Measurements from ENCODE around the gene GP2.

GP2 gene

DNA sequence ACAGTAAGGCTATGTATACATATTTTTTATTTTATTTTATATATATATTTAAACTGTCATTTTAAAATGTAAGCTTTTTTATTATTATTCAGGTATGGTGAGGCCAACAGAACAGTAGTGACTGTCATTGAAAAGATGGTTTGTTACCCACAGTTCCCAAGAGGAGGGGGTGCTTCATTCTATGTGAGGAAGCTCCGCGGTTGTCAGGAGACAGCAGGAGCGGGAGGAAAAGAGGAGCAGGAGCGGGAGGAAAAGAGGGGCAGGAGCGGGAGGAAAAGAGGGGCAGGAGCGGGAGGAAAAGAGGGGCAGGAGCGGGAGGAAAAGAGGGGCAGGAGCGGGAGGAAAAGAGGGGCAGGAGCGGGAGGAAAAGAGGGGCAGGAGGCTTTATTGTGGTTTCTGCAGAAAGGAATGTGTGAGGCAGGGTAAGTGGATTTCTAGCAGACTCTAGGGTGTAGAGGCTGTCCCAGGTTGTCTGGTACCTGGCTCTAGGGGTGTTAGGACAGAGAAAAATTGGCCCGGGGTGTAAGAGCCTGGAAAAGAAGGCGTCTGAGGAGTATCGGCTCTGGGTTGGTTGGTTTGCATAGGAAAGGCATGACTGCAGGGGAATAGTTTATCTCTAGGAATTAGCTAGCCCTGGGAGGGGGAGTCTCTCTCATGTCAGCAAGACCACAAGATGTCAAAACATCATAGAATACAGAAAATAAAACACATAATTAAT, 64.0 kb downstream of the GP2 start:
- no peaks in the 10 kb centered on the region for H3K9me3 ChIP-seq (ENCODE audit: insufficient read depth, low read length, severe bottlenecking)
- H2AFZ ChIP-seq (ENCODE audit: low read depth, low read length): no peak overlapping the region
- no peaks in the 10 kb centered on the region for H4K20me1 ChIP-seq (ENCODE audit: insufficient read depth, low read length)
- no peaks in the 10 kb centered on the region for H3K4me1 ChIP-seq (ENCODE audit: insufficient read depth, low read length)
- no peak overlapping the region for H3K9ac ChIP-seq (ENCODE audit: low read depth, low read length)
- no peak overlapping the region for H3K4me3 ChIP-seq (ENCODE audit: low read depth in 1 of 2, low read length in 2 of 2)
- ATAC-seq (ENCODE audit: insufficient read depth, low read depth) (no peak), DNase-seq (no peak)
- peaks cover 7% of the 10 kb centered on the region for H3K27me3 ChIP-seq (ENCODE audit: insufficient read depth, low read length, poor library complexity)
- TF ChIP-seq CTCF (IDR thresholded peaks at IDR 0.05; ENCODE audit: borderline replicate concordance, extremely low read depth, low read length, poor library complexity, severe bottlenecking) (no peak), EZH2 (IDR thresholded peaks at IDR 0.05; ENCODE audit: borderline replicate concordance, low read depth, low read length, severe bottlenecking) (no peak)
- H3K4me2 ChIP-seq (ENCODE audit: insufficient read depth, low read length): no peak overlapping the region
- no peak overlapping the region for H3K27ac ChIP-seq (ENCODE audit: low read length)
- no peaks in the 10 kb centered on the region for H3K36me3 ChIP-seq (ENCODE audit: insufficient read depth, low read length)
- H3K79me2 ChIP-seq (ENCODE audit: insufficient read depth, low read length): no peaks in the 10 kb centered on the region

- H3K4me2 ChIP-seq (ENCODE audit: insufficient read depth, low read length): no peak overlapping the region
- H2AFZ ChIP-seq (ENCODE audit: low read depth, low read length): no peak overlapping the region
- no peaks in the 10 kb centered on the region for H3K79me2 ChIP-seq (ENCODE audit: insufficient read depth, low read length)
- H3K27ac ChIP-seq (ENCODE audit: low read length): no peak overlapping the region
- no peak overlapping the region for H3K9ac ChIP-seq (ENCODE audit: low read depth, low read length)
- H3K4me3 ChIP-seq (ENCODE audit: low read depth in 1 of 2, low read length in 2 of 2): no peak overlapping the region
- no peaks in the 10 kb centered on the region for H3K36me3 ChIP-seq (ENCODE audit: insufficient read depth, low read length)
- no peak for DNase-seq
- no peaks in the 10 kb centered on the region for H3K4me1 ChIP-seq (ENCODE audit: insufficient read depth, low read length)
- peaks cover 7% of the 10 kb centered on the region for H3K27me3 ChIP-seq (ENCODE audit: insufficient read depth, low read length, poor library complexity)
- ATAC-seq (ENCODE audit: insufficient read depth, low read depth): no peak
- no peaks in the 10 kb centered on the region for H3K9me3 ChIP-seq (ENCODE audit: insufficient read depth, low read length, severe bottlenecking)
- TF ChIP-seq EZH2 (IDR thresholded peaks at IDR 0.05; ENCODE audit: borderline replicate concordance, low read depth, low read length, severe bottlenecking) (no peak), CTCF (IDR thresholded peaks at IDR 0.05; ENCODE audit: borderline replicate concordance, extremely low read depth, low read length, poor library complexity, severe bottlenecking) (no peak)
- H4K20me1 ChIP-seq (ENCODE audit: insufficient read depth, low read length): no peaks in the 10 kb centered on the region
These were observed 65.1 kb downstream of the GP2 start for GRCh38 chr16:20262248-20262647.

DNA sequence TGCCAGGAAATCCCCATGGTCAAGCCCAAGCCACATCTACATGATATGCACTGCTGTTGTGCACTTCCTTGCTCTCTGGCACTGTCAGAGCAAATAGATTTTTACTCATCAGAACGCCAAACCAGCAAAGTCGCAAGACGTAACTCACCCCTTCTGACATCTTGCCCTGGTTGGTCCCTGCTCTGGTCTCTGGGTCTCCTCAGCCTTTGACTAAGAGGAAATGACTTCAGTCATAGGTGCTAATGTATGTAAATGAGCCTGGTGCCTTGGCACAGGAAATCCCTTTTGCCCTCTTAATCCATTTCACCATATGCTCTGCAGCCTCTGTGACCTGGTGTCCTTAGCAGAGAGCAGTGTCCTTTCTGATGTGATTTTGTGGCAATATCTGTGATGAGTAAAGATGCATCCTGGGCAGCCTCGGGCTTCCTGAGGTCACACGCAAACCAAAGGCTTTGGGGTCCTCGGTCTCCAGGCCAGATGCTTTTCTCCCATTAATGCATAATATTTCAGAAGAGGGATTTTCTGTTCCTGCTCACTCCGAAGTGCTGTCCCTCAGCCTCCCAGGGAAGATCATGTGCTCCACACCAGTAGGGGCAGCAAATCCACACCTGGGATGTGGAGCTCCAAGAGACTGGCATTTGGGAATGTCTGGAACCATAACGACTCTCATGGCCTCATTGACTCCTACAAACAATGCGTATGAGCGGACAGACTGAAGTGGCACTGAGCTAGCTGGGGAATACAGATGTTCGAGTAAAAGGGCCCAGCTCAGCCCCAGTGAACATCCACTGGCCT, 66.9 kb downstream of the GP2 start:
- TF ChIP-seq CTCF (IDR thresholded peaks at IDR 0.05; ENCODE audit: borderline replicate concordance, extremely low read depth, low read length, poor library complexity, severe bottlenecking) (no peak), EZH2 (IDR thresholded peaks at IDR 0.05; ENCODE audit: borderline replicate concordance, low read depth, low read length, severe bottlenecking) (no peak)
- Histone ChIP-seq H3K9me3 (ENCODE audit: insufficient read depth, low read length, severe bottlenecking) (no peaks in the 10 kb centered on the region), H3K27ac (ENCODE audit: low read length) (no peak overlapping the region), H3K4me3 (ENCODE audit: low read depth in 1 of 2, low read length in 2 of 2) (no peak overlapping the region), H2AFZ (ENCODE audit: low read depth, low read length) (no peak overlapping the region), H3K36me3 (ENCODE audit: insufficient read depth, low read length) (no peaks in the 10 kb centered on the region), H3K27me3 (ENCODE audit: insufficient read depth, low read length, poor library complexity) (no peaks in the 10 kb centered on the region), H4K20me1 (ENCODE audit: insufficient read depth, low read length) (no peaks in the 10 kb centered on the region), H3K4me1 (ENCODE audit: insufficient read depth, low read length) (no peaks in the 10 kb centered on the region), H3K4me2 (ENCODE audit: insufficient read depth, low read length) (no peak overlapping the region), H3K79me2 (ENCODE audit: insufficient read depth, low read length) (no peaks in the 10 kb centered on the region), H3K9ac (ENCODE audit: low read depth, low read length) (no peak overlapping the region)
- DNase-seq (no peak), ATAC-seq (ENCODE audit: insufficient read depth, low read depth) (no peak)

Data from DND-41 (cell line).